Psoas muscle (tissue), 8 donors: ENCODE results near the gene NKX6-1. TPM values are rescaled to one million over a fixed set of nuclear protein-coding genes. Genes with fewer than 3 reads are reported as not detected.

Source experiments
- ATAC-seq, 4 donors: fragments of 200-7000 bp; cut with Tn5 transposase; one replicate each; pipeline ENCODE4 v1.9.1; 2020; ENCODE audit warnings: moderate library complexity in 3 of 4, mild to moderate bottlenecking in 2 of 4
- DNase-seq, 2 donors: peaks; one replicate each; pipeline ENCODE4 v3.0.0-alpha.2; 2020
- H3K27ac ChIP-seq: fragments of 200-600 bp; one replicate; pipeline ENCODE4 v1.8.0; 2022
- H3K27me3 ChIP-seq, 3 donors: fragments of 200-600 bp in 1 of 3; one replicate each; pipeline versions ENCODE4 v1.6.1 to v1.8.0; 2013 to 2022; ENCODE audit warnings: low read length in 2 of 3, mild to moderate bottlenecking in 2 of 3, moderate library complexity in 1 of 3; ENCODE audit not compliant: insufficient read depth in 3 of 3
- H3K36me3 ChIP-seq, 2 donors: fragments of 200-600 bp in 1 of 2; one replicate each; pipeline versions ENCODE4 v1.6.1 to v1.8.0; 2013 to 2022; ENCODE audit warnings: low read depth in 1 of 2, mild to moderate bottlenecking in 1 of 2, moderate library complexity in 1 of 2; ENCODE audit not compliant: insufficient read depth in 1 of 2
- H3K4me1 ChIP-seq: fragments of 200-600 bp; one replicate; pipeline ENCODE4 v1.8.0; 2022
- H3K4me3 ChIP-seq: fragments of 200-600 bp; one replicate; pipeline ENCODE4 v1.8.0; 2022; ENCODE audit warnings: mild to moderate bottlenecking
- H3K9me3 ChIP-seq: fragments of 200-600 bp; one replicate; pipeline ENCODE4 v1.8.0; 2022
- CTCF ChIP-seq: fragments of 200-600 bp; IDR thresholded peaks from one replicate; pipeline ENCODE4 v1.8.0; 2022; ENCODE audit warnings: antibody characterized with exemption
- WGBS, 3 donors: extraction: QIAGEN DNeasy Blood & Tissue Kit; methylation state at CpG; one replicate each; pipeline versions ENCODE4 v1.1.6 to v1.1.7; 2013; 5-methylcytosine and 5-hydroxymethylcytosine counted together
- intact Hi-C, 2 donors: fragments of 100-400 bp; cut with DNase I; formaldehyde crosslinking; loops; one replicate each; pipeline versions ENCODE4 v1.11.0 to v1.14.2; 2022
- polyA plus RNA-seq, 3 donors: library from polyadenylated mRNA; stranded (reverse); fragments of 200-250 nt; gene quantifications; one replicate each; pipeline ENCODE4 v1.2.3, GENCODE V29; 2013
- total RNA-seq, 4 donors: library from RNA; stranded (reverse); fragmentation: NEBNext Ultra II Directional in 2 of 4; extraction: Animal tissue kit (Norgen Biotek cat#: 25700) in 2 of 4; gene quantifications; one replicate each; pipeline versions ENCODE4 v1.2.1 to v1.2.4, GENCODE V29; 2021 to 2023
- donor health status: healthy with polysubstance abuse.
- donor health status: DM: no; HTN: no; CAD: no; lungs with moderate emphysema.
- donor health status: Bipolar disorder and iron deficiency.
- donor health status: healthy.
- donor health status: DM: yes; HTN: yes; CAD: no.
- donor health status: DM: no; HTN: no; CAD: no.
- donor health status: DM: no; HTN: no; CAD: no.
- donor health status: DM: yes; HTN: yes; CAD: no.

NKX6-1 gene
- total and polyA plus RNA-seq, 7 donors: 0.28 to 0.58 TPM; not detected in 5

DNA sequence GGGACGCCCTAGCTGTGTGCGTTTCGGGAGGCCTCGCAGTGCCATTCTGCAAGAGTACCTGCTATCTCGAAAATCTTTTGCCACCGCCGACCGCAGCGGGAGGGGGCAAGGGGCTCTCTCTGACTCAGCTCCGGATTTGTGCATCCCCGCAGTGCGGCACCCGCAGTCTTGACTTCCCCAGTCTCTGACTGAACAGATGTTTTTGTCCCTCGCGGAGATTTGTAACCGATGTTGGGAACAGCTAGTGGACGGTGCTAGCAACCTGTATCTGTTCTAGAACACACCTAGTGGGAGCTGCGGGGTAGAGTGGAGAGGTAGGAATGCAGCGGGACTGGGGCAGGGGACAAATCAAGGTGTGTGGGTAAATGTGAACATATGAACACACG is 17.2 kb downstream of the NKX6-1 start:
- H3K9me3 ChIP-seq: no peaks in the 10 kb centered on the region
- H3K27ac ChIP-seq: no peak overlapping the region
- H3K4me1 ChIP-seq: peaks cover 4% of the 10 kb centered on the region
- ATAC-seq: no peak
- intact Hi-C loops: no loop called here
- no peaks in the 10 kb centered on the region for H3K36me3 ChIP-seq
- no peak for TF ChIP-seq CTCF
- peaks cover 7 to 67% (median 43%) of the 10 kb centered on the region in 3 donors for H3K27me3 ChIP-seq
- no peak overlapping the region for H3K4me3 ChIP-seq
- WGBS, 3 donors: 4 to 8% (median 5%) methylated on average over 19 to 20 of the region's 20 CpGs
- no peak for DNase-seq

DNA sequence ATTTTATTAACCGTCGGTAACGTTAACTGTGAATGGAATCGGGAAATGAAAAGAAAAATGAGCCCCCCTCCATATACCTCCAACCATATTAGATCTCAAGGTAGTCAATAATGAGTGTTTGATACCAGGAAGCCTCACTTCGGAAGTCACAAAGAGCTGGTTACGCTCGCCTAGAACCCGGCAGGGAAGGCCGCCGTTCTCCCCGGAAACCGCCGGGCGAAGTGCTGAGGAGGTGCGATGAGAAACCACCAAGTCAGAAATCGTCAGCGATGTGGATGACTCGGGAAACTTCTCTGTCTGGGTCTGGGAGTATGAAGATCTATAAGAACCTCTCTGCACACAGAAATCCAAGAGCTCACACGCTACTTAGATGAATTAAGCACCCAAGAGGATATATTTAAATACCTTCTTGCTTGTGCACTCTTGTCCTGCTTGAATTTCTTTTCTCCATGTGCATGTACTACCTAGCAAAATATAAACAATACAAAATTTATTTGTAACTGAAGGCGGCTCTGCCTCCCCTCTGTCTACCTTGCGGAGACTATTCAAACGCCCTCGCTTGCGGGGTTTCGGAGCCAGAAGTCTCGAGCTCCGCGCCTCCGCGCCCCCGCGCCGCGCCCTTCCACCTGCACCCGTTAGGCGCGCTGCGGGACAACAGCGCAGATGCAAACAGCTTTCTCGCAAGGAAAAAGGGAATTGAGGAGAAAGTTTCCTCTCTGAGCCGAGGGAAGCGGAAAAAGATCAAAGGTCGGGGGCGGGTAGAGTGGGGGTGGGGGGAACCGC is 17.8 kb downstream of the NKX6-1 start:
- 8 to 18% (median 14%) methylated on average over 45 of the region's 45 CpGs for WGBS, 3 donors
- H3K27me3 ChIP-seq: peaks cover 7 to 61% (median 43%) of the 10 kb centered on the region in 3 donors
- no peak for DNase-seq
- intact Hi-C loops: no loop called here
- H3K4me1 ChIP-seq: peaks cover 4% of the 10 kb centered on the region
- H3K36me3 ChIP-seq: no peaks in the 10 kb centered on the region
- H3K9me3 ChIP-seq: no peaks in the 10 kb centered on the region
- ATAC-seq: no peak
- TF ChIP-seq CTCF: no peak
- no peak overlapping the region for H3K27ac ChIP-seq
- no peak overlapping the region for H3K4me3 ChIP-seq

- WGBS, 3 donors: 16 to 40% (median 40%) methylated on average over 4 of the region's 4 CpGs
- ATAC-seq: no peak
- no peak for DNase-seq
- H3K36me3 ChIP-seq: no peaks in the 10 kb centered on the region
- no peak for TF ChIP-seq CTCF
- intact Hi-C loops: no loop called here
- peaks cover 7 to 52% (median 39%) of the 10 kb centered on the region in 3 donors for H3K27me3 ChIP-seq
- no peak overlapping the region for H3K27ac ChIP-seq
- H3K4me3 ChIP-seq: no peak overlapping the region
- H3K4me1 ChIP-seq: peaks cover 4% of the 10 kb centered on the region
- no peaks in the 10 kb centered on the region for H3K9me3 ChIP-seq
Observed at GRCh38 chr4:84480082-84480481, 19.0 kb downstream of the NKX6-1 start.

GRCh38 chr4:84479663-84480062 is 19.4 kb downstream of the NKX6-1 start:
- Histone ChIP-seq H3K27ac (no peak overlapping the region), H3K4me1 (peaks cover 4% of the 10 kb centered on the region), H3K27me3 (peaks cover 7 to 48% (median 36%) of the 10 kb centered on the region in 3 donors), H3K36me3 (no peaks in the 10 kb centered on the region), H3K4me3 (no peak overlapping the region), H3K9me3 (no peaks in the 10 kb centered on the region)
- no peak for TF ChIP-seq CTCF
- ATAC-seq (no peak), DNase-seq (no peak)
- intact Hi-C loops: no loop called here
- WGBS, 3 donors: 24 to 35% (median 31%) methylated on average over 6 of the region's 6 CpGs

GRCh38 chr4:84477738-84478137 is 21.4 kb downstream of the NKX6-1 start:
- peaks cover 2% of the 10 kb centered on the region for H3K4me1 ChIP-seq
- no peak overlapping the region for H3K4me3 ChIP-seq
- 68 to 86% (median 81%) methylated on average over 1 of the region's 1 CpG for WGBS, 3 donors
- no peaks in the 10 kb centered on the region for H3K9me3 ChIP-seq
- H3K27ac ChIP-seq: no peak overlapping the region
- peaks cover 7 to 28% (median 17%) of the 10 kb centered on the region in 3 donors for H3K27me3 ChIP-seq
- no peaks in the 10 kb centered on the region for H3K36me3 ChIP-seq
- DNase-seq: no peak
- no peak for ATAC-seq
- TF ChIP-seq CTCF: no peak
- intact Hi-C loops: no loop called here
